Activated naive CD8-positive, alpha-beta T cell treated with anti-CD3 and anti-CD28 coated beads, Interleukin-2, amount 50 U/mL, for 16 hours (primary cell): ENCODE measurements around the gene ERLIN1.

Experiments
- DNase-seq: peaks from one replicate; pipeline ENCODE4 v3.0.0-alpha.2; 2020; ENCODE audit warnings: low read depth, low spot score

The ERLIN1 gene

DNA sequence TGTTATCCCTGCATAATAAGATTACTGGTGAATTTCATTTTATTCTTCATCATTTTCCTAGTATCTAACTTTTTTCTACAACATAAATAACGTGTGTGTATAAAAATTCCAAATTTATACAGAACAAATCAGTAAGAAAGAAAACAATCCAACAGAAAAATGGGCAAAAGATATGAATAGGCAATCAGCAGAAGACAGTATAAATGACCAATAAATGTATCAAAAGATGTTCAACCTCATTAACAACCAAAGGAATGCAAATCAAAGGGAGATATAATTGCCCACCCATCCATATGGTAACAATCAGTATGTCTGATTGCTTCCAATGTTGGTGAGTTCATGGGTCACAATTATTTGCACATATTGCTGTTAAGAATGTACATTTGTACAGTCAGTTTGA is 13.5 kb downstream of the ERLIN1 start:
- no peak for DNase-seq

DNA sequence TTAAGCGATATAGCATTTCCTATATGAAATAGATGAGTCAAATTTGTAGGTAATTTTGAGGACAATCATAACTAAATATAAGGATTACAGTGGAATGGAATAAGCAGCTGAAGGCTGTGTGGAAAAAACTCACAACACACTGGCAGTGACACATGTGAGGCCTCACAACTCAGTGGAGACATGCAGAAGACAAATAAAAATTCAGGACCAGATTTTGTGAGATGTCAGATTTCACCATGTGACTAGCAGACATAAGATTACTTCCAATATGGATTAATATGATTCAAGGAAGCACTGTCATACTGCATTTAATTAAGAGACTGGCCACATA is 17.6 kb downstream of the ERLIN1 start:
- no peak for DNase-seq

DNA sequence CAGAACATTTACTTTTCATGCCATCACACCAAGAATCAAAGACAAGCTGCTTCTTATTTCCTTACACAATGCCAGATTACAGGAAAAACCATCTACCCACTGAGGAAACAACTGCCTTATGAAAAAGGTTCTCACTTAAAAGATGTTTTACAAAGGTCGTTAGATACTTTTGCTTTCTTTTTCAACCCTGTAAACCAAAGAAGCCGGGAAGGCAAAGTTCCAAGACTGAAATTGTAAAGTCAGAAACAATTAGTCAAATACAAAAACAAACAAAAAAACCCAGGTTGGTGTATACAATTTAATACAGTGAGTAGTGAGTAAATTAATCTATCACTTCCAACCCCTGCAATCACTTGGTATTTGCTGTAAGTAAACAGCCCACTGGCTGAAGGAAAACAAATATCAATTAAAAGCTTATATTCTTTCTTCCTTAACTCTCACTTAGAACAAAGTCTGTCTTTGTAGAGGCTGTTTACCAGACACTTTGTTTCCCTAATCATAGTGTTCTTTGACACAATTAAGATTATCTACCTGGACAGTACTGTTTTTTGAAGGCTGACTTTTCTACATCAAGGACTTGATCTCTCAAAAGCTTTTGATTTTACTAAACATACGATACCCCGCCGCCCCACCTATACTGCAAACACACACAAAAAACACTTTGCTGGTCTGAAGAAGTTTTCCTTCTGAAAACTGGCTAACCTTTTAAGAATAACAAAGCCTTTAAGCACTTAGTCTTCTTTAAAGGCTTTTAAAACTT is 18.1 kb downstream of the ERLIN1 start:
- no peak for DNase-seq

DNA sequence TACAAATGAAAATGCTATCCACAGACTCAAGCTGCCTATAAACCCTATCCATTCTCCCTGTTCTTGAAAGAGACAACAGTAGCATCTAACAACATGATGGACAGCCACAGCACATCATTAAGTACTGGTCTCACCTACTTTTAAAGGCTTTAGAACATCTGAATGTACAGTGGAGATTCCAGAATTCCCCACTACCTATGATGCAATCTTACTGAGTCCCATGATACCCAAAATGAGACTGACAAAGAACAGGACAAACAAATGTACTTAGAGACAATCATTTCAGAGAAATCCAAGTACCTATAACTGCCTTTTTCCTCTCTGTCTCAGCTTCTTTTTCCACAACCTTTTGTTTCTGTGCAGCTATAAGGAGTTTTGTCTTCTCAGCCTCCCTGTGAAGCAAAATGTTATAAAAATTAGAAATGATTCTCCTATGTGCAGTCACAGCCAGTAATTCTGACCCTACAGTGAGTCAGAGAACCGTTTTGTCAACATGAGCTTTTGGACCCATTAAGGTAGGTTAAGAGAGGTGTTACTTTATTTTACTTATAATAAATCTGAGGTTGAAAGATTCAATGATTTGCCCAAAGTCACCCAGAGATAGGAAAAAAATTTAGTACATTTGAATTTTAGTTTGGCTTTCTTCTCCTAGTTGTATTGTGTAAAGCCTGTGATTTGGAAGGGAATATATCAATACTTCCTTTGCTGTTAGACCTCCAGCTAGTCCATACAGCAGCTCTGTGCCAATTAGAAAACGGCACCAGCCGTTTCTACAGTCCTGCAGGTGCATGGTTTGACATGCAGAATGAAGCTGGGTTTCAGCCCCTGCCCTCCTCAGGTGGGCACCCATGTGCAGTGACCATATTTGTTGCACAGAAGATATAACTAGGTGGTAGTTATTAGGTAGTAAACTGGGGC is 21.9 kb downstream of the ERLIN1 start:
- no peak for DNase-seq

DNA sequence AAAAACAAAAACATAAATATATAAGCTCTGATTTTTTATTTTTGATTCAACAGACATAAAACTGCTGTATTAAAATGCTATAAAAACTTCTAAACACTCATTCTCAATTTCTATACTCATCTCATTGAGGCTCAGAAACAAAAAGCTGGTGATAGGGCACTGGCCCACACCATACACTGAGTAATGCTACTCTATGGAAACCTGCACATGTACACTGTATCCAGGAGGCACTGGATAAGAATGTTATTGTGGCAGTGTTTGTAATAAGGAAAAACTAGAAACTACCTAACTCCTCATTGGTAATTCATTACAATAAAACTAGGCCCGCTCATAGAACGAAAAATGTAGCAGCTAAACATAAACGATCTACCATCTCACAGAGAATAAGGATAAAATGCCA is 23.1 kb downstream of the ERLIN1 start:
- DNase-seq = no peak

DNA sequence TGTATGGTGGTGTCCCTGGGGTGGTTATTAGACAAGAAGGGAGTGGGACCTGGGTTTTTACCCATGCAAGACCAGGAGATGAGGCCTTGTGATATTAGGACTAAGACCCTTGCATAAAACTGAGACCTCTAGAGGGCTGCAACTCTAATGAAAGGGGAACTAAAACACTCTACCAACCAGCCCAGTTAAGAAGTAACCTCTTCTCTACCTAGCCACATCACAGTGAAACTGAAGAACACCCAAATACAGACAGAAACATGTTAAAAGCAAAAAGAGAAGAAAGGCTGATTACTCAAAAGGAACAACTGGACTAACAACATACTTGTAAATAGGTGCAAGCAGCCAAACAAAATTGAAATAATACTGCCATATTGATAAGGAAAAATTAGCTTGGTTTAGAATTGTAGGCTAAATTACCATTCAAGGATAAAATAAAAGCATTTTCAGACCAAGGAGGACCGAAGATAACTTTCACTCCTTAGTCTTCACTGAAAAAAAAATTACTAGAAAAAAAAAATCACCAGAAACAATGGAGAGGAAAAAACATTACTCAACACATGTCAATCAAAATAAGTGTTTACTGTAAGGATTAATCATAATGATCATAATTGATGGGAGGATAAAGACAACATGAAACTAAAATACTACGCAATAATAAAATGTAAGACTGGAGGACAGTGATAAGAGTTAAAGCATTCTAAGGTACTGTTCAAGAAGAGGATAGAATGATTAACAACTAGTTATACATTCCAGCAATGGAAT is 27.6 kb downstream of the ERLIN1 start:
- DNase-seq = no peak

DNA sequence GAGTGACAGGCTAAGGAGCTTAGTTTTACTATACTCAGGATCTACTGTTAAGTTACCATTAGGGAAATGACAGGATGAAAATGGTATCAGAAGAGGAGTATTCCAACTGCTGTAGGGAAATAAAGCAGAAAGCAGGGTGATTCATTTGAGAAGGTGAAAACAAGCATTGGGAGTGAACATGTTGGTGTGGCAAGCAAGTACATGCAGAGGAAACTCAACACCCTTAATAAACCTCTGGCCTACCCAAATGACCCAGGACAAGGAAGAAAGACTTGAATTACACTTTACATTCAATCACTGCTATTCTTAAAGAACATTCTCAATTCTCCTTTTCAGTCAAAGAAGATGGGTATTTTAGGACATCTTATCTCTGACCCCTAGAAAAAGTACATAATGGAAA is 28.7 kb downstream of the ERLIN1 start:
- no peak for DNase-seq

DNA sequence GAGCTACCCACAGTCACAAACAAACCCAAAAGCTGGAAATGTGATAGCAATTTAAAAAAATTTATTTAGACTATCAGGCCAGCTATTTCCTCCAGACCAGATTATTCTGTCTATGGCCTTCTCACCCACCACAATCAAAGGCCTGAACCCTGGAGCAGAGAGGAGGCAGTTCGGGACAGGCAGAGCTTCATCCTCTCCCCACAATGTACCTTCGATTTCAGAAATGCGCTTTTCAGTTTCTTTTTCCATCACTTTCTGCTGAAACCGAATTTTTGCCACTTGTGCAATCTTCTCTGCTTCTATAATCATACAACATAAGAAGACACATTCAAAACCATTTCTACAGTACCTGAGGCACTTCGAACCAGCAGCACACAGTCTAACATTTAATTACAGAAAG is 29.9 kb downstream of the ERLIN1 start:
- no peak for DNase-seq

DNA sequence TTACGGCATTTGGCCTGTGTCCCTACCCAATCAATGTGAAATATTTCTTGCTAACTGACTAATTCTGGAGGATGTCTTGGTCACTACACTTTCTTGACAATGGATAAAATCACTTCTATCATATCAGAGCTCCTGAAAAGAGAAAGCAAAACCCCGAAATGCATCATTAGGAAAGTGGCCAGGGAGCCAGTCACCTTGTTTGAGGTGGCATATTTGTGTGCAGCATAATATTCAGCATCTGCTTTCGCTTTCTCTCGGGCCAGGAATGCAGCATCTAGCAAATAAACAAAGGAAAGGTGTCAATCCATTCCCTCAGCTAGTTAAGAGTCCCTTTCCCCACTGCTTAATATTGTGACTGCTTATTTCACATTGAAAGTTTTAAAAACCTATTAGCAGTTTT is 31.2 kb downstream of the ERLIN1 start:
- no peak for DNase-seq

DNA sequence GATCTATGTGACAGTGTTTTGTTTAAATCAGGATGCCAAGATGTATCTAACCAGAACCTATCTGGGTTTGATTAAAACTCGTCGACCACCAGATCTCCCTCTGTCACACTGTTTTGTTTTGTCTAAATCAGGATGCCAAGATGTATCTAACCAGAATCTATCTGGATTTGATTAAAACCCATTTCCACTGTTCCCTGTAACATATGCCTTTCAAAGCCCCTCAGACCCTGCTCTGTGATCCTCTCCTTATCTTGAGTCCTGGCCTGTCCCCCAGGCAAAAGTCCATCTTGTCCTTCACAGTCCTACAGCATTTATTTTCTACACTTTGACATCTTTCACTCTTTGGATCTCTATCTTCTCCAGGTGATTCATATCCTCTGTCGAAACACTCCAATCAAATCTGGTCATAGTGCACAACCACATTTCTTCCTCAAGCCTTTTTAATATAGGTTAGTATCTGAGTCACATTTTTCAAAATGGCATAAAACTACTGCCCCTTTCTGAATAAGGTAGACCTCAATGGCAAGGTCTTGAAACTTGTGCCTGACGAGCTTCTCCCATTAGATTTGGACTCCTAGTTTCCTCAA is 32.5 kb downstream of the ERLIN1 start:
- DNase-seq = no peak

DNA sequence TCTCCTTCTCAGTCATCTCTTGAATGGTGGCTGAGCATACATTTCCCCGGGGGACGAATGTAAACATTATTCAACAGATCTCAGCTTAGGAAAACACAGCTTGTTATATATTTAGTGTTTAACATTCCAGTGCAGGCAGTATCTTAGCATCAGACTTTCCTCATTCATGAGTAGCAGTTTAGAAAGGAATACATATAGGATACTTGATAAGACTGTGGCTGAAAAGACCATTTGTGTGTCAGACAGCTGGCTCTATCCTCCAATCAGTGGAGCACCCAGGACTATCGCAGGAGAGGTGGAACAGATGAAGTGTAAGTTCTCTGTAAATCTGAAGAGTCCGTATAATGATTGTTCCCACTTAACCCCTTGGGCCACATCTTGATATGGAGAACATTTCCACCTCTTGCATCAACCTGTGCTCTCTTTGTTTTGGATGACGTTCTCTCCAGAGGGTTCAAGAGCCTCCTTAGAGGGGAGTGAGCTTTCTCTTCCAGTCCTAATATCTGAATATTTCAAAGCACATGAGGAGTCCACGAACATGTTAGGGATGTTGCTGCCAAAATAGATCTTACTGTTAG is 34.0 kb downstream of the ERLIN1 start:
- no peak for DNase-seq

DNA sequence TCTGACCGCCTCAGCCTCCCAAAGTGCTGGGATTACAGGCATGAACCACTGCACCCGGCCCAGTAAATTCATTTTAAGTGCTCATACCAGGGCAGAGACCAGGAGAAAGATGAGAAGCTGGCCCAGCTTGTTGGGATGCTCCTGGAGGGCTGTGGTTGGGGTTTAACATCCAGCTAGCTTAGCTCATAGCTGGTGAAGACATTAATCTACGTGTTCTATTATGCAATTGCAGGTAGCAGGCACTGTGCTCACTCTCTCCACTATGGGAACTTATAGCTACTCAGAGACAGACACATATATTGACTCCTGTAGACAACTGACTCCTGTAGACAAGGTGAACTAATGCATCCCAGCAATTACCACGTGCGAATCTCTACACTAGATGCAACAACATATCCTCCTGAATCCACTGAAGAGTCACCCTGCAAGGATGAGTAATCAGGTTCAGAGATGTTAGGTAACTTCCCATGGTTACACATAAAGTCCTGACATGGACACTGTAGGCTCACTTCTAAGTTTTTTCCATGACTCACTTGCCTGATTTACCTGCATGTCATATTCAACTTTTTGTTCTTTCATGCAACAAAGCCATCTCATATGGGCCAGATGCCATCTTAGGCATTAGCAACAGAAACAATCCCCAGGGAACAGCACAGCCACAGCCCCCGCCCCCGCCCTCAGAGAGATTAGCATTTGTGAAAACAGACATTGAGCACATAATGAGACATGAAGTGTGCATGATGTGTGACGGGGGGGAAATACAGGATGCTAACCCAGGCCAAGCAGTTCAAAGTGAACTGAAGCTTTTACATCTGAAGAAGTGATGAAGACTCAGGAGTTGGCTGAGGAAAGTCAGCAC is 37.2 kb downstream of the ERLIN1 start:
- peak; percentile 6 for DNase-seq

DNA sequence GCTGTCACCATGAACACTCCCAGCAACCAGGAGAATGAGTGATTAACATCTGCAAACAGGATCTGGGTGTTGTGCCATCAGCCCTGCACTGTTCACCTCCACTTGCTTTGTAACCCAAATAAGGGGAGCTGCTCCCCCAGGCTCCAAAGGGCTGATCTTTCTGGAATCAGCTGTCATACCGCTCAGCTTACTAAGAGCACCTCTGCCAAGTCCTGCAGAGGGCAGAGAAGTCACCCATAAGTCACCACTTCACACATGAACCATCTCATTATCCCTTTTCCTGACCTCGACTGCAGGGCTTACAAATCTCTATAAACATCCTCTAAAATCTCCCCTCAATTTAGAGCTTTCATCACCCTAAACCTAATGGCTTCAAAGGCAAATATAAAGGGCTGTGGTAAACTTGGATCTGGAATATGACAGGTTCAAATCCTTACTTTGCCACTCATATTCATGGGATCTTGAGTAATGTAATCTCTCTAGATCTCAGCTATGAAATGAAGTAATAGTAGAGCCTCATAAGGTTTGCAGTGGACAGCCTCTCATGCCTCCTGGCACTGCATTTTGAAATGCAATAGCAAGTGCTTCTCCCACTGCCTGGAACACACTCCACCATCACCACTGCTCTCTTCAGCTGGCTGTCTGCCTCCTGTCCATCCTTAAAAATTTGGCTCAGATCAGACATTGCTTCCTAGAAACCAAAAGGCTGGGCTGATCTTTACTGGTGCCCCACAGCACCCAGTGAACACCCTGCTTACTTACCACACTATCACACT is 38.8 kb downstream of the ERLIN1 start:
- no peak for DNase-seq

DNA sequence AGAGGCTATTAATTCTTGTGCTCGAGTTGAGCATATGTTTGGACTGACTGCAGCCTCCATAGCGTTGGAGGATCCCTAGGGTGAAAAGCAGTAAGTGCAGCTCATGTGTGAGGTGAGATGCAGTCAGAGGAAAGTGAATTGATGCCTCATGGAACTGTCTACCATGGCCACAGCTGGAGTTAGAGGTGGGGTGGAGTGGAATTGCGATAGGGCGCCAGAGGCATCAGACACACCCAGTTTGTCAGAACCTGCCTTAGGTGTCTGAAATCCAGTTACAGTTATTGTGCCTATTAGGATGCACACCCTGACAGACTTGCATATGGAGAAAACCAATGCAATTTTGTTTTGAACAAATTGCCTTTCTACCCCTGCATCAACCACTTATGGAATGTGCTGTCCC is 39.4 kb downstream of the ERLIN1 start:
- DNase-seq = no peak

DNA sequence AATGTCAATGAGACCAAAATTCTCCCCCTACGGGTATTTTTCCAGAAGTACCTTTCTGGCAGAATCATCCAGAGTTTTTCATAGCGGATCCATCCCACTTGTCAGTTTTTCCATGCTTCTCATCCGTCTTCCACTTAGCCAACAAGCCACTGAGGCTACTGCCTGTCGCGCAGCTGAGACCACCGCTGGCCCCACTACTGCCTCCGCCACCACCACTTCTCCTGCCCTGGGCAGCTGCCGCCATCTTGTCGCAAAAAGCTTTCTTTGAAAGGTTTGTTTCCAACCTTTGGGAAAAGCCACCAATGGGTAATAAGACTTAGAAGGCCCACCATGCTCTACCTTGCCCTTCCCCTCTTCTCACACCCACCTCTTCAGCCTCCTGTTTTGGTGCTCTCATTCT is 42.1 kb downstream of the ERLIN1 start:
- no peak for DNase-seq

DNA sequence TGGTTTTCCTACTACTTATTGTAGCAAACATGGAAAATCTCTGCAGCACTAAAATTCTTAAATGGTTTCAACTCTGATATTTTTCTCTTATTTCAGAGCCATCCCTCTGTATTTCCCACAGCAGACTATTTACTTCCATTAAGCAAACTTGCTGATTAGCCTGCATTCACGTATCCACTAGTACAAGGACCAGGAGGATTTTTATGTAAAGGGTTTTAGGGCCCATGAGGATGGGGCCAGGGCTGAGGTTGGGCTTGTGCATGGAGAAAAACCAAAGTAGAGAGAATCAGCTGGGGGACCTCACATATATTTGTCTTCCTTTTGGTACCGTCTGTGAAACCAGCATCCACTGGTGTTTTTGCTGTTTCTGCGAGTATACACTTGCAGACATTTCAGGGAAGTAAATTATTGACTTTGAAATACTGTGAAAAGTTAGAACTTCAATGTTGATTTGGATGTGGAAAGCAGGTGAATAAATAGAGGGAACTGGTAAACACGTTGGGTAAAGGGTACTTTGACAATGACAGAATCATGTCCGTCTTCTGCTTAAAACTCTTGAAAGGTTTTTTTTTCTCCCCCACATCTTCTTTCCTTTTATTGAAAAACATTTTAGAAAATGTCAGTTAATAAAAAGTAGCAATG is 44.3 kb downstream of the ERLIN1 start:
- no peak for DNase-seq

DNA sequence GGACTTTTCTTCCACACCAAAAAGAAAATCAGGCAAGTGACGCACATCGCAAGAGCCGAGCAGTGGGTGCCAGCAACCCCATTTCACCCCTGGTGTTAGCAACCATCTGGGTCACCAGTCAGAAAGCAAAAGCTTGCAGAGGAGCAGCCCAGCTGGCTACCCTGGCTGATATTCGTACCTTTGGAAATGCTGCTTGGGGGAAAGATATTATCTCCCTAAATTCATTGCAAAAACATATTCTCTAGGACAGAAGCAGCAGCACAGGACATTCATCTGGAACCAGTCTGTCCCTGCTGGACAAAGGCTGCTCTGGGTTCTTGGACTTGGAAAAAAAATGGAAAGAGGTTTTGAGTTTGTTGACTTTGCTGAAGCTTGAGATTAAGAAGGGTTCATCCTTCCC is 45.8 kb downstream of the ERLIN1 start:
- no peak for DNase-seq

DNA sequence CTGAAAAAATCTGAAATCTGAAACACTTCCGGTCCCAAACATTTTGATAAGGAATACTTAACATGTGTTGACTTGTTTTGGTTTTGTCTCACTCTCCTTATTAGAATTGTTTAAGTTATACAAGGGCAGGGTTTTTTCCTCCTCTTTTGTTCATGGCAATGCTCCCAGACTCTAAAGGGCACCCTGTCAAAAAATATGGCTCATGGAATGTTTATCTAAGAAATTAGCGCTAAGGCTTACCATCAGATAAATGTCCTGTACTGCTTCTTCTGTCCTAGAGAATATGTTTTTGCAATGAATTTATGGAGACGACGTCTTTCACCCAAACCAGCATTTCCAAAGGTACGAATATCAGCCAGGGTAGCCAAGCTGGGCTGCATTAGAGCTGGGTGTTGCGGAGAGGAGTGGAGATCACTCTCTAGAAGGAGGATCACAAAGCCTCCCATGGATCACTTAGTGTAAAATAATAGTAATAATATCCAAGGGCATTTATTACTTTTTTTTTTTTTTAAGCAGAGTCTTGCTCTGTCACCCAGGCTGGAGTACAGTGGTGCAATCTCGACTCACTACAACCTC is 46.8 kb downstream of the ERLIN1 start:
- DNase-seq = no peak

DNA sequence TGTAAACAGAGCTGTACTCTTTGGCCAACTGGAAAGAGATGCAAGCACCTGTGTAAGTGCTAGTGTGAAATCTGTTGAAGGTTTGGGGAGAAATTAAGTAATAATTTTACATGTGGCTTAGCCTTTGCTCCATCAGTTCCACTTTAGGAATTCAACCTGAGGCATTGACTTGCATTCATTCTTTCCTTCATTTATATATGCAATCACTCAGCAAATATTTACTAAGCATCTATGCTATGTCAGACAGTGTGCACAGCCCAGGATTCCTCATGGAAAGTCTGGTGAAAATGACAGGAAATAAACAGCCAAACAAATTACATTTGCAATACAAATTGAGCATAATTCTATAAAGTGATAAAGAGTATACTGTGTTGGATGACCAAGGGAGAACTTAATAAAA is 50.3 kb downstream of the ERLIN1 start:
- no peak for DNase-seq
